Stimulated activated CD4-positive, alpha-beta T cell treated with anti-CD3 and anti-CD28 coated beads, Interleukin-4, amount 100 ng/mL, for 24 hours (primary cell): ENCODE measurements around the gene MMD.
A peak's percentile ranks its signal among the peaks of the same experiment; 100 is the strongest.
"Not testable (repeated sequence)": the region's sequence is repeated elsewhere in the genome, so short reads cannot be mapped to it uniquely, and the experiment has no call there.

Experiments
- DNase-seq: peaks from one replicate; pipeline ENCODE4 v3.0.0-alpha.2; 2020

MMD gene

GRCh38 chr17:55420067-55420775 lies 1.4 kb downstream of the MMD start:
- DNase-seq: peak; percentile 7

GRCh38 chr17:55418369-55419268 lies 3.0 kb downstream of the MMD start:
- DNase-seq: no peak

- no peak for DNase-seq
Observed at GRCh38 chr17:55417411-55418268, 4.0 kb downstream of the MMD start.

- DNase-seq: no peak
Observed at GRCh38 chr17:55416470-55417052, 5.1 kb downstream of the MMD start.

- DNase-seq: no peak
Observed at GRCh38 chr17:55416000-55416399, 5.6 kb downstream of the MMD start.

- DNase-seq: no peak
Observed at GRCh38 chr17:55414983-55415382, 6.7 kb downstream of the MMD start.

- DNase-seq: no peak
Observed at GRCh38 chr17:55413825-55414489, 7.7 kb downstream of the MMD start.

- DNase-seq: no peak
Observed at GRCh38 chr17:55411463-55411855, 10.2 kb downstream of the MMD start.

- DNase-seq: no peak
Observed at GRCh38 chr17:55410722-55411462, 10.7 kb downstream of the MMD start.

- DNase-seq: no peak
Observed at GRCh38 chr17:55409030-55409800, 12.4 kb downstream of the MMD start.

GRCh38 chr17:55407641-55408566 lies 13.7 kb downstream of the MMD start:
- no peak for DNase-seq

GRCh38 chr17:55405600-55405999 lies 16.0 kb downstream of the MMD start:
- DNase-seq: no peak

GRCh38 chr17:55404197-55404596 lies 17.4 kb downstream of the MMD start:
- not testable (repeated sequence) for DNase-seq

- no peak for DNase-seq
Observed at GRCh38 chr17:55402374-55402773, 19.3 kb downstream of the MMD start.

- no peak for DNase-seq
Observed at GRCh38 chr17:55398689-55399088, 22.9 kb downstream of the MMD start.

- no peak for DNase-seq
Observed at GRCh38 chr17:55395803-55396505, 25.7 kb downstream of the MMD start.

GRCh38 chr17:55394357-55395021 lies 27.1 kb downstream of the MMD start:
- DNase-seq: no peak

- no peak for DNase-seq
Observed at GRCh38 chr17:55391764-55392467, 29.7 kb downstream of the MMD start.
